ENCODE results near the gene POMC.

DNA sequence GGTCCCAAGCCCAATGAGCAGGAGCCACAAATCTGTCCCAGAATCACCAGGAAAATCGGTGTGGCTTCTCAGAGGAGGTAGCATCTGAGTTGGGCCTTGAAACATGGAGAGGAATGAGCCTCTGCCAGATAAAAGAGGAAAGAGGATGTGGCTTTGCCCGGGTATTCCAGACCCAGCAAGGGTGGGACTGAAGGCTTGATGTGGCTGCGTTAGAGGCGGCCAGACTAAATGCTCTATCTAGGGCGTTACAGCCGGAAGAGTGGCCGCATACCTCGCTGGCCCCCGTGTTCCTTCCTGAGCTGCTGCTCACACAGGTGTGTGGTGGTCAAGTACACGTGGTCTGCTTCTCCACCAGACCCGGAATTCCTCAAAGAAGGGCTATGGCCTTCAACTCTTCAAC lies 33.9 kb upstream of the POMC start:
- no peak for TF ChIP-seq EP300 (IDR thresholded peaks at IDR 0.05)
- TF ChIP-seq, protein P1, sequence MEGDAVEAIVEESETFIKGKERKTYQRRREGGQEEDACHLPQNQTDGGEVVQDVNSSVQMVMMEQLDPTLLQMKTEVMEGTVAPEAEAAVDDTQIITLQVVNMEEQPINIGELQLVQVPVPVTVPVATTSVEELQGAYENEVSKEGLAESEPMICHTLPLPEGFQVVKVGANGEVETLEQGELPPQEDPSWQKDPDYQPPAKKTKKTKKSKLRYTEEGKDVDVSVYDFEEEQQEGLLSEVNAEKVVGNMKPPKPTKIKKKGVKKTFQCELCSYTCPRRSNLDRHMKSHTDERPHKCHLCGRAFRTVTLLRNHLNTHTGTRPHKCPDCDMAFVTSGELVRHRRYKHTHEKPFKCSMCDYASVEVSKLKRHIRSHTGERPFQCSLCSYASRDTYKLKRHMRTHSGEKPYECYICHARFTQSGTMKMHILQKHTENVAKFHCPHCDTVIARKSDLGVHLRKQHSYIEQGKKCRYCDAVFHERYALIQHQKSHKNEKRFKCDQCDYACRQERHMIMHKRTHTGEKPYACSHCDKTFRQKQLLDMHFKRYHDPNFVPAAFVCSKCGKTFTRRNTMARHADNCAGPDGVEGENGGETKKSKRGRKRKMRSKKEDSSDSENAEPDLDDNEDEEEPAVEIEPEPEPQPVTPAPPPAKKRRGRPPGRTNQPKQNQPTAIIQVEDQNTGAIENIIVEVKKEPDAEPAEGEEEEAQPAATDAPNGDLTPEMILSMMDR (IDR thresholded peaks at IDR 0.05), result no peak
- TF ChIP-seq POLR2A (IDR thresholded peaks at IDR 0.05), result no peak
